ENCODE measurements around the gene COA6. TPM values are rescaled to one million over a fixed set of nuclear protein-coding genes. Genes with fewer than 3 reads are reported as not detected.

The COA6 gene
- total and polyA plus RNA-seq, 2 of the 13 experiments (the other 11 are each of a cell fraction or from before 2014, with no cell fraction given) = 32.4 to 104 TPM

DNA sequence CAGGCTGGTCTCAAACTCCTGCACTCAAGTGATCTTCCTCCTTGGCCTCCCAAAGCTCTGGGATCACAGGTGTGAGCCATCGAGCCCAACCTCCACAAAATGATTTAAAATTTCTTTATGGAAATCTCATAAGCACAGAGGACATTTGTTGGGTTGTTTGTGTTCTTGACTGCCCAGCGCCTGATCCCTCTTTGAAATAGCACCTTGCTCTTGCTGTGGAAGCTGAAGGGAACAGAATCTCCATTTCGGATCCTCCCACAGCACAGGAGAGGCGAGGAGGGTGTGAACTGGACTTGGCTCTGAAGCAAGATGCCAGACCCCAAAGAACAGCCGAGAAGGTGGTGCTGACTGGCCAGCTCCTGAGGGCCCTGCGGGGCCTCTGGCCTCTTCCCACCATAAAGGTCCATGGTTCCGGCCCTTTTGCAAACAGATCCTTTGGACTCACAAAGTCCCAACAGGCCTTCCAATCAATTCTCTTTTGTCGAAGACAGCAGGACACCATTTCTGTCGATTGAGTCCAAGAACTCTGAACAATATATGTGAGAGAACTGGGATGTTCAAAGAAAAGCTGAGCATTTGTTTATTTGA, 45.6 kb upstream of the COA6 start (continued):
- peak; percentile 38; the same call in 1 of the 2 replicates for TF ChIP-seq ZSCAN9 (CRISPR knock-in tag; IDR thresholded peaks at IDR 0.05; ENCODE audit: borderline replicate concordance)
- TF ChIP-seq KAT7 (CRISPR knock-in tag; IDR thresholded peaks at IDR 0.05; ENCODE audit: borderline replicate concordance) = no peak
- peak; percentile 65 for TF ChIP-seq SAP130 (CRISPR knock-in tag; IDR thresholded peaks at IDR 0.05; ENCODE audit: low read depth)
- TF ChIP-seq ZNF24 (IDR thresholded peaks at IDR 0.05) = no peak
- no peak for TF ChIP-seq TCF12 (IDR thresholded peaks at IDR 0.05)
- peak; percentile 82 for TF ChIP-seq TCF12 (CRISPR knock-in tag; IDR thresholded peaks at IDR 0.05)
- no peak for TF ChIP-seq GLMP (CRISPR knock-in tag; IDR thresholded peaks at IDR 0.05; ENCODE audit: borderline replicate concordance)
- TF ChIP-seq, protein P1, sequence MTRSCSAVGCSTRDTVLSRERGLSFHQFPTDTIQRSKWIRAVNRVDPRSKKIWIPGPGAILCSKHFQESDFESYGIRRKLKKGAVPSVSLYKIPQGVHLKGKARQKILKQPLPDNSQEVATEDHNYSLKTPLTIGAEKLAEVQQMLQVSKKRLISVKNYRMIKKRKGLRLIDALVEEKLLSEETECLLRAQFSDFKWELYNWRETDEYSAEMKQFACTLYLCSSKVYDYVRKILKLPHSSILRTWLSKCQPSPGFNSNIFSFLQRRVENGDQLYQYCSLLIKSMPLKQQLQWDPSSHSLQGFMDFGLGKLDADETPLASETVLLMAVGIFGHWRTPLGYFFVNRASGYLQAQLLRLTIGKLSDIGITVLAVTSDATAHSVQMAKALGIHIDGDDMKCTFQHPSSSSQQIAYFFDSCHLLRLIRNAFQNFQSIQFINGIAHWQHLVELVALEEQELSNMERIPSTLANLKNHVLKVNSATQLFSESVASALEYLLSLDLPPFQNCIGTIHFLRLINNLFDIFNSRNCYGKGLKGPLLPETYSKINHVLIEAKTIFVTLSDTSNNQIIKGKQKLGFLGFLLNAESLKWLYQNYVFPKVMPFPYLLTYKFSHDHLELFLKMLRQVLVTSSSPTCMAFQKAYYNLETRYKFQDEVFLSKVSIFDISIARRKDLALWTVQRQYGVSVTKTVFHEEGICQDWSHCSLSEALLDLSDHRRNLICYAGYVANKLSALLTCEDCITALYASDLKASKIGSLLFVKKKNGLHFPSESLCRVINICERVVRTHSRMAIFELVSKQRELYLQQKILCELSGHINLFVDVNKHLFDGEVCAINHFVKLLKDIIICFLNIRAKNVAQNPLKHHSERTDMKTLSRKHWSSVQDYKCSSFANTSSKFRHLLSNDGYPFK (CRISPR knock-in tag; IDR thresholded peaks at IDR 0.05; ENCODE audit: borderline replicate concordance) = no peak; the same call in 1 of the 2 replicates
- peak; percentile 86 for TF ChIP-seq TBX2 (CRISPR knock-in tag; IDR thresholded peaks at IDR 0.05; ENCODE audit: borderline replicate concordance)
- TF ChIP-seq SETDB1 (CRISPR knock-in tag; IDR thresholded peaks at IDR 0.05; ENCODE audit: borderline replicate concordance) = no peak
- no peak for TF ChIP-seq GRHL1 (CRISPR knock-in tag; conservative IDR thresholded peaks at IDR 0.05)
- TF ChIP-seq ZNF430 (CRISPR knock-in tag; IDR thresholded peaks at IDR 0.05) = peak; percentile 73; the same call in 1 of the 2 replicates
- peak; percentile 57; the same call in 1 of the 2 replicates for TF ChIP-seq ZBTB4 (CRISPR knock-in tag; IDR thresholded peaks at IDR 0.05; ENCODE audit: borderline replicate concordance)
- no peak for TF ChIP-seq ZNF639 (CRISPR knock-in tag; conservative IDR thresholded peaks at IDR 0.05)
- no peak for TF ChIP-seq RBM39 (IDR thresholded peaks at IDR 0.05; ENCODE audit: low read depth, low read length, poor library complexity, severe bottlenecking)
- TF ChIP-seq, protein P2, sequence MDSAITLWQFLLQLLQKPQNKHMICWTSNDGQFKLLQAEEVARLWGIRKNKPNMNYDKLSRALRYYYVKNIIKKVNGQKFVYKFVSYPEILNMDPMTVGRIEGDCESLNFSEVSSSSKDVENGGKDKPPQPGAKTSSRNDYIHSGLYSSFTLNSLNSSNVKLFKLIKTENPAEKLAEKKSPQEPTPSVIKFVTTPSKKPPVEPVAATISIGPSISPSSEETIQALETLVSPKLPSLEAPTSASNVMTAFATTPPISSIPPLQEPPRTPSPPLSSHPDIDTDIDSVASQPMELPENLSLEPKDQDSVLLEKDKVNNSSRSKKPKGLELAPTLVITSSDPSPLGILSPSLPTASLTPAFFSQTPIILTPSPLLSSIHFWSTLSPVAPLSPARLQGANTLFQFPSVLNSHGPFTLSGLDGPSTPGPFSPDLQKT (CRISPR knock-in tag; IDR thresholded peaks at IDR 0.05; ENCODE audit: borderline replicate concordance) = no peak
- TF ChIP-seq ATF7-NPFF (CRISPR knock-in tag; IDR thresholded peaks at IDR 0.05; ENCODE audit: low read depth) = no peak

Measured in HepG2 (cell line).